ENCODE measurements around the gene AUTS2. TPM values are rescaled to one million over a fixed set of nuclear protein-coding genes. Genes with fewer than 3 reads are reported as not detected.

The AUTS2 gene
- total RNA-seq (ENCODE audit: low replicate concordance): 53.8 and 94.1 TPM in 2 replicates
- long read RNA-seq, partial matches to known transcripts: 1 of 14 reads
- long read RNA-seq, other reads (novel, unspliced or antisense): 13 of 14 reads

GRCh38 chr7:69598081-69598486 lies at the start of gene AUTS2:
AUTS2 (plus strand) TSS chr7:69598475; CDS start chr7:69599654, 1,179 bp downstream.
- Mint-ChIP-seq H3K27me3 (peaks cover 16% of the 10 kb centered on the region), H3K4me3 (peak within 1 kb of the TSS; percentile 80), H3K36me3 (no peaks in the 10 kb centered on the region), H3K27ac (peak within 1 kb of the TSS; percentile 92), H3K9me3 (no peaks in the 10 kb centered on the region), H3K4me1 (ENCODE audit: unreplicated experiment) (peaks cover 6% of the 10 kb centered on the region)
- TF ChIP-seq CTCF (conservative IDR thresholded peaks at IDR 0.05): no peak
- peak; percentile 94 for DNase-seq (ENCODE audit: extremely low spot score, unreplicated experiment)

- DNase-seq (ENCODE audit: extremely low spot score, unreplicated experiment): no peak
- Mint-ChIP-seq H3K9me3 (no peaks in the 10 kb centered on the region), H3K27me3 (no peaks in the 10 kb centered on the region), H3K27ac (no peak overlapping the region), H3K4me1 (ENCODE audit: unreplicated experiment) (no peaks in the 10 kb centered on the region), H3K4me3 (no peak overlapping the region), H3K36me3 (no peaks in the 10 kb centered on the region)
- TF ChIP-seq CTCF (conservative IDR thresholded peaks at IDR 0.05): no peak
Observed at GRCh38 chr7:69550991-69551390, 47.3 kb upstream of the AUTS2 start.

GRCh38 chr7:69553190-69553589 lies 45.1 kb upstream of the AUTS2 start:
- DNase-seq (ENCODE audit: extremely low spot score, unreplicated experiment): no peak
- TF ChIP-seq CTCF (conservative IDR thresholded peaks at IDR 0.05): no peak
- Mint-ChIP-seq H3K4me3 (no peak overlapping the region), H3K4me1 (ENCODE audit: unreplicated experiment) (no peaks in the 10 kb centered on the region), H3K9me3 (no peaks in the 10 kb centered on the region), H3K27ac (no peak overlapping the region), H3K27me3 (no peaks in the 10 kb centered on the region), H3K36me3 (no peaks in the 10 kb centered on the region)

GRCh38 chr7:69561266-69561960 lies 36.9 kb upstream of the AUTS2 start:
- Mint-ChIP-seq H3K4me1 (ENCODE audit: unreplicated experiment) (peaks cover 21% of the 10 kb centered on the region), H3K9me3 (no peaks in the 10 kb centered on the region), H3K27ac (no peak overlapping the region), H3K36me3 (no peaks in the 10 kb centered on the region), H3K27me3 (no peaks in the 10 kb centered on the region), H3K4me3 (no peak overlapping the region)
- DNase-seq (ENCODE audit: extremely low spot score, unreplicated experiment): no peak
- no peak for TF ChIP-seq CTCF (conservative IDR thresholded peaks at IDR 0.05)

GRCh38 chr7:69564454-69565417 lies 33.5 kb upstream of the AUTS2 start:
- H3K27ac Mint-ChIP-seq: no peak overlapping the region
- H3K36me3 Mint-ChIP-seq: no peaks in the 10 kb centered on the region
- no peak for DNase-seq (ENCODE audit: extremely low spot score, unreplicated experiment)
- peaks cover 4% of the 10 kb centered on the region for H3K27me3 Mint-ChIP-seq
- no peaks in the 10 kb centered on the region for H3K9me3 Mint-ChIP-seq
- no peak overlapping the region for H3K4me3 Mint-ChIP-seq
- TF ChIP-seq CTCF (conservative IDR thresholded peaks at IDR 0.05): no peak
- peaks cover 21% of the 10 kb centered on the region for H3K4me1 Mint-ChIP-seq (ENCODE audit: unreplicated experiment)
